ENCODE data around the gene GPR158. TPM values are rescaled to one million over a fixed set of nuclear protein-coding genes. Genes with fewer than 3 reads are reported as not detected.

Gene GPR158
- total and polyA plus RNA-seq, 2 of the 8 experiments (the other 6 are each of a cell fraction or from before 2014, with no cell fraction given): 0.14 to 0.78 TPM

DNA sequence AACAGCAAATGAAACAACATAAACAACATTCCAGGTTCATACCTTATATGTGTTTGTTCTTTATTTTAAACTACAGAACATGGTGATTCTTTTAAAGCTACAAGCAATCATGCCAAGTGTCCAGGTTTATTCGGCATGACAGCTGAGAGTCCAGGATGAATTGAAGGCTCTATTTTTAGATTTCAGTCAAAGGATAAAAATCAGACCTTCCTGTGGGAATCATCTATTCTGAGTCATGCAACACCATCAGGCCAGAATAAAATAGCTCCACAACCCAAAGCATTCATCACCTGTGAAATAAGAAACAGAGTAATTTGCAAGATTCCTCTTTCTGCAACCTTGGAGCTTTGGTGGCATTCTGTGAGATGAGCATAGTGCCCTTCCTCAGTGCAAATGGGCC is 466.8 kb downstream of the GPR158 start:
- H3K56ac ChIP-seq (replicated peaks; ENCODE audit: insufficient read length, low read depth, low read length): no peak overlapping the region
- H3K27ac ChIP-seq (ENCODE audit: low read depth, low read length): no peak overlapping the region
- no peak overlapping the region for H4K91ac ChIP-seq (replicated peaks; ENCODE audit: insufficient read length, low read length)
- no peak overlapping the region for H3K4me2 ChIP-seq (ENCODE audit: insufficient read depth in 1 of 2, low read depth in 2 of 2, low read length in 2 of 2)
- no peak overlapping the region for H2BK12ac ChIP-seq (ENCODE audit: low read depth, low read length)
- no peak overlapping the region for H2BK20ac ChIP-seq (ENCODE audit: low read length)
- no peak for TF ChIP-seq SP2 (IDR thresholded peaks at IDR 0.05; ENCODE audit: low read length)
- H3K79me1 ChIP-seq (ENCODE audit: low read depth, low read length): no peaks in the 10 kb centered on the region
- no peaks in the 10 kb centered on the region for H3K4me1 ChIP-seq (replicated peaks in 1 of 4; ENCODE audit: control insufficient read depth in 3 of 4, insufficient read depth in 4 of 4, low read length in 3 of 4)
- no peak overlapping the region for H2BK120ac ChIP-seq (replicated peaks; ENCODE audit: low read depth, low read length)
- H3K9me3 ChIP-seq (ENCODE audit: insufficient read depth in 2 of 2, low read depth in 1 of 2, low read length in 1 of 2): no peaks in the 10 kb centered on the region
- H3K79me2 ChIP-seq (ENCODE audit: control insufficient read depth in 1 of 2, insufficient read depth in 2 of 2, low read length in 2 of 2): no peaks in the 10 kb centered on the region
- H2AK5ac ChIP-seq (ENCODE audit: low read depth, low read length): no peak overlapping the region
- WGBS, 2 experiments (ENCODE audit: extremely low coverage in 1 of 2, insufficient coverage in 1 of 2, insufficient read length in 1 of 2, insufficient replicate concordance in 2 of 2, low coverage in 1 of 2, low lambda C conversion rate in 2 of 2, missing lambda C conversion rate in 1 of 2): 81% methylated on average over 1 of the region's 1 CpG; no CpG with 5 or more reads in 1 of the 2 experiments
- no peak overlapping the region for H3K14ac ChIP-seq (ENCODE audit: insufficient read length)
- no peak overlapping the region for H3K4ac ChIP-seq (replicated peaks; ENCODE audit: insufficient read length, low read depth, low read length)
- CTCF ChIA-PET (ENCODE audit: partially characterized antibody): interaction anchor here (0.9 to 4.3 kb wide), 4 partner anchors 12 to 58 kb away, joined by 3 to 15 read pairs (median 4); no protein-coding TSS in a partner anchor
- FAIRE-seq (no peak), DNase-seq (ENCODE audit: low read depth in 1 of 2, low spot score in 2 of 2) (no peak)
- H3K27me3 ChIP-seq (replicated peaks in 1 of 4; ENCODE audit: control insufficient read depth in 3 of 4, extremely low read depth in 1 of 4, insufficient read depth in 3 of 4, low read length in 3 of 4): no peaks in the 10 kb centered on the region
- H4K20me1 ChIP-seq (replicated peaks in 1 of 2; ENCODE audit: control insufficient read depth in 1 of 2, insufficient read depth in 2 of 2, low read length in 2 of 2): no peaks in the 10 kb centered on the region
- POLR2A ChIA-PET (ENCODE audit: partially characterized antibody): no interaction called here
- no peak overlapping the region for H2BK5ac ChIP-seq (ENCODE audit: low read depth, low read length)
- no peak overlapping the region for H4K5ac ChIP-seq (ENCODE audit: insufficient read length, low read depth, low read length)
- no peak overlapping the region for H2BK15ac ChIP-seq (ENCODE audit: low read length)
- no peak overlapping the region for H3K4me3 ChIP-seq (ENCODE audit: extremely low read depth in 1 of 4, insufficient read depth in 2 of 4, low read depth in 3 of 4, low read length in 4 of 4)
- no peaks in the 10 kb centered on the region for H3K23me2 ChIP-seq (ENCODE audit: low read depth, low read length)
- no peaks in the 10 kb centered on the region for H3K36me3 ChIP-seq (ENCODE audit: control insufficient read depth in 2 of 4, insufficient read depth in 4 of 4, low read length in 3 of 4)
- no peak overlapping the region for H3K9ac ChIP-seq (replicated peaks in 1 of 4; ENCODE audit: extremely low read depth in 1 of 4, low read depth in 3 of 4, low read length in 3 of 4)
- no peak overlapping the region for H3K23ac ChIP-seq (ENCODE audit: insufficient read length)
- H4K8ac ChIP-seq (ENCODE audit: extremely low read depth, insufficient read depth, low read length): no peak overlapping the region
- H3K18ac ChIP-seq (ENCODE audit: extremely low read depth, low read length): no peak overlapping the region
- H2AFZ ChIP-seq (ENCODE audit: low read length): no peak overlapping the region
